T-helper 1 cell (primary cell): Measurements from ENCODE around the gene PRKN.

Experiments
- DNase-seq, 5 donors: peaks; one replicate each; pipeline ENCODE4 v3.0.0-alpha.2; 2012 to 2020

Gene PRKN

GRCh38 chr6:161459008-161459615, 1268.5 kb downstream of the PRKN start:
- DNase-seq: peak in 1 of 5 donors; percentile 16

- no peak for DNase-seq
Observed at GRCh38 chr6:161458201-161458951, 1269.2 kb downstream of the PRKN start.

- no peak for DNase-seq
Observed at GRCh38 chr6:161455848-161456247, 1271.7 kb downstream of the PRKN start.

- DNase-seq: no peak
Observed at GRCh38 chr6:161453558-161453957, 1274.0 kb downstream of the PRKN start.

GRCh38 chr6:161452241-161452640, 1275.3 kb downstream of the PRKN start:
- no peak for DNase-seq

DNA sequence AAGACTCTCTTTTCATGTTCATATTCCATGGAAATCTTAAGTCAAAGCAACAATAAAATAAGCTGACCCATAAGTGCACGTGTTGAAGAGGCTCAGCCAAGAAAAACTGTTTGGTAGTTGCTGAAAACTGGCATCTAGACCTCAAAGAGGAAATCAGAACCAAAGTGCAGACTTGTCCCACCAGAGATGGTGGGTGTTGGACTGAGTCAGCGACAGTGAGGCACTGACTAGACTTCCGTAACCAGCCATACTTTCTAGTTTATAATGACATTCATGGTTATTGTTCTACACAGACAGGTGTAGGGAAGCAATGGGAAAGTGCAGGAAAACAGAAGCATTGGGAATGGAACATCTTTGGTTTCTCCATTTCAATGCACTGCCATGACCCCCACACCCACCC, 1278.0 kb downstream of the PRKN start:
- DNase-seq: no peak

DNA sequence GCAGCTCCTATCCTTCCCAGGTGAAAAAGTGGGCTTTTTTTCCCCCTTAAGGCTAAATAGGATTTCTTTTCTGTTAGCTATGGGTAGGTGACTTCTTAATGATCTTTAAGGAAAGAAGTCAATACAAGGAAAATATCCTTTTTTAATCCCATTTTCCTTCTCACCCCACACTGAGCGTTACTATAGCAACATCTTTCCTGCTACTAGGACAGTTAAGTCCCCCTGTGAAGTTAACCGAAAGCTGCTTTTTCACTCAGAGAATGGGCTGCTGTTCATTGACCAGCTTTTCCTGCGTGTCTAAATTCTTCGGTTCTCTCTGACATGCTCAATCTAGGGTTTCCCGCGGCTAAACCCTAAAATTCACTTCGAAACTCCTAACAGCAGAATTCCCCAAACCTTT, 1280.6 kb downstream of the PRKN start:
- no peak for DNase-seq

GRCh38 chr6:161446296-161446925, 1281.2 kb downstream of the PRKN start:
- no peak for DNase-seq

DNA sequence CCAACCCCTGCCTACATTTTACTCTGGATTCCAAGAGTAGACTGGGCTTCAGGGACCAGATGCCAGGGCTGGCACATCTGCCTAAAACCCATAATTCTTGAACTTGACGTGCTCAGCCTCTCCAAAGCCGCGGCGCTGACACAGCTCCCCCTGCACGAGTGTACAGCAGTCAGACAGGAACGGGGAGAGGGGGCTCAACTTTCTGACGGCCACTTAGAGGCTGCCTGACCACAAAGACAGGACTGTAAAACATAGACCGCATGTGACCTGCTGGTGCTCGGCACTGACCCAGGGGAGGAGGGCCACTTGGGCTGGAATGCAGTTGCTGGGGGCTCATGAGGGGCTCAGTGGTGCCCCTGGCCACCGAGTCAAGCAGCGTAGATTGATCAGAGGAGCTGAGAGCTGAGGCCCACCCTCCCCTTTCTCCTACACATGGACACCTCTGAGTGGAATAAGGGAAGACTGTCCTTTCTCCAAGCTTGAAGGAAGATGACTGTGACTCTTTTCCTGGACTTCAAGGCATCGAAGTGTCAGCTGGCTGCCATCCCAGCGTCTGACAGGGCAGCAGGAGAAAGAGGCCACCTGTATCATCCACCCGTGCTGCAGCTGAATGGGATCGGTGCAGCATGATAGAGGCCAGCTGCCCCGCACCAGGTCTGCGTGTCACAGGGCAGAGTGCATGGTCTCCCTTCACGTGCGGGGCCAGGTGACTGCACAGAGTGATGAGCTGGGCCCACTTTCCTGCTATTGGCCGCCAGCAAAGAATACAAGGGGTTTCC, 1282.4 kb downstream of the PRKN start:
- DNase-seq: no peak

DNA sequence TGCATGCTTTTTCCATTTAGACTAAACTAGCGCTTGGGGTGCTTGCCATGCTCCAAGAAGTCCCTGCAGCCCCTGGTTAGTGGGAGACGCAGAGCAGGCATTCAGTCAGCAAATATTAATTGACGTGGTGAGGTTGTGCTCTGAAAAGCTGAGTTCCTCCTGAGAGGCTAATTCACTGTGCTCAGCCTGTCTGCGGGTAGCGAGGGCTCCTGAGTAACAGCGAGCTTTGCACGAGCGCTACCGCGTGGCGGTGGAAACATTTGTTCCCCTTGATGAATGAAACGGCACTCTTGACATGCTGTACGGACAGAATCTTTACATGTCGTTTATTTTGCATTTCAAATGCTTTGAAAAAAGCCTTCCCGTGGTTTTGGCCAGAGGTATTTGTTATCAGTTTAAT, 1283.1 kb downstream of the PRKN start:
- peak in 1 of 5 donors; percentile 6 for DNase-seq

DNA sequence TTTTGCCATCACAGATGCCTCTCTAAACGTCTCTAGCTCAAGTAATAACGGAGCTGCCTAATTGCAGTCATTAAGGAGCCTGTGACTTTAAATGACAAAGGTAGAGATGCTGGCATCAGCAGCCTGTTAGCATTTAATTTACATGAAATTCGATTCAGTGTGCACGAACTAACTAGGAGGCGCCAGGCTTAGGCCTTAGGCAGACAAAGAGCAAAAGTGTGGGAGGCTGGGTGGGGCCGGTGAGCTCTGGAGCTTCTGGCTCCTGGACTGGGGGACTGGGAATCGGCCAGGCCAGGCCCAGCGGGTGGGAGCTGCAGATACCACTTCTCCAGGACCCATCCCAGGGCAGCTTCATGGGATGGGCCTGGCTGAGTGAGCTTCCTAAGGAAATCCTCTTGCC, 1283.7 kb downstream of the PRKN start:
- DNase-seq: no peak

DNA sequence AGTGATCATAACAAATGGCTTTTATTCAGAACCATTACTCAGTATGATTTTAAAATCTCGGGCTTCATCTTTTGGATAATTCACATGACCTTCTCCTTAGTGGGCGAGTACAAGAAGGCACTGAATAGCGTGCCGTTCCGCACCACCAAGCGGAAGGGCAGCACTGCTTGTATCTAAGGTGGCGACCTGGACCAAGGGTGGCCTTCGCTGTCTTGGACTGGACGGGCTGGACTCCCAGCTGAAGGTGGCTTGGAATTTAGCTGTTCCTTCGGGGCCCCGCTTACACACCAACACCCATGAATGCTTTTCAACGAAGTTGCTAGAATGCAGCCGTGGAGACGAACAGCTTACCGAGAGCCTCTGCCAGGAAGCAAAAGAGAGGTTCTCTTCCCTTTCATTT, 1285.1 kb downstream of the PRKN start:
- no peak for DNase-seq

GRCh38 chr6:161440299-161440698, 1287.3 kb downstream of the PRKN start:
- DNase-seq: no peak

DNA sequence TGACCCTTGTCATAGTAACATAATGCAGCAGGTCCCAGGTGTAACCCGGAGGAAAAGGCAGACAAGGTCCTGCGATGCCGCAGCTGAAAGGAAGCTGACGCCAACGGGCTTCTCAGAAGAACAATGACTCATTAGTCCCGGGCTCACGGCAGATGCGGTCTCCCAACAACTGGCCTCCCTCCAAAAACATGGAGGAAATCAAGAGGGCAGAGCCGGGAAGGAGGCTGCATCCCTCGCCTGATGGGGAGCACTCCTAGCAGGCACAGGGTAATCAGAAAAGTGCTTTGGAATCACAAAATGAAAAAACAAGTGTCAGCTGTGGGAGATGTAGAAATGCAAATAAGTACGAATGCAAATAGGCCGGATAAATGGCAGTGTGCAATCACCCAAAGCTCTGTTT, 1288.5 kb downstream of the PRKN start:
- peak in 1 of 5 donors; percentile 10 for DNase-seq

DNA sequence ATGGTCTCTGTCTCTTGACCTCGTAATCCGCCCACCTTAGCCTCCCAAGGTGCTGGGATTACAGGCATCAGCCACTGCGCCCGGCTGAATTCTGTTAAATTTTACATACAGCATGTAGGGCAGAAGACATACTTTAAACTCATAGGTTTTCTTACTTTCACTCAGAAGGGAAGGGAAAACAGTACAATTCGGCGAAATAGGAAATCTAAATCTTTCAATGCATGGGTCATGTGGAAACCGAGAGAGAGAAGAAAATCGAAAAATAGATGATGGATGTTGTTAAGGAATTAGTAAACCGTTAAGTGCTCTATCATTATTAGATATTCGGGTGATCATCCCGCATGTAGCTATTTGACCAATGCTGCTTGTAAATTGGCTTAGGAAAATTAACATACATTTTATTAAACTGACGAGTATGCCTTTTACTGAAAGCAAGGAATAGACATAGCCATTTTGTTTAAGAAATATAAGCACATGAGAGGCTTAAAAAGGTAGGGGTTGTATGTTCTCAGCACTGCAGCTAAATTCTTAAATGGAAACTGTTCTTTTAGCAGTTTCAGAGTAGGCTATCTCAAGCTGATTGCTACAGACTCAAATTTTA, 1289.0 kb downstream of the PRKN start:
- no peak for DNase-seq

GRCh38 chr6:161437851-161438250, 1289.7 kb downstream of the PRKN start:
- DNase-seq: no peak

GRCh38 chr6:161436106-161436876, 1291.3 kb downstream of the PRKN start:
- DNase-seq: no peak

DNA sequence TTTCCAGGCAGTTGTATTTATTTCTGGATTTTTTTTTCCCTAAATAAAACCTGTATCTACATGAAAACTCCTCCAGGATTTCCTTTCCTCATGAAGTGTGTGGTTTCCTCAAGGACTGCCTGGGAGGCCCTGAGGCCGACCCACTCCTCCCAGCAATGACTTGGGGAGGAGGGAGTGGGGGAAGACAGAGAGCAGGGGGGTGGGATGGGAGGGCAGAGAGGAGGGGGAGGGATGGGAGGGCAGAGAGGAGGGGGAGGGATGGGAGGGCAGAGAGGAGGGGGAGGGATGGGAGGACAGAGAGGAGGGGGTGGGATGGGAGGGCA, 1291.9 kb downstream of the PRKN start:
- DNase-seq: no peak

GRCh38 chr6:161434921-161435747, 1292.4 kb downstream of the PRKN start:
- no peak for DNase-seq

DNA sequence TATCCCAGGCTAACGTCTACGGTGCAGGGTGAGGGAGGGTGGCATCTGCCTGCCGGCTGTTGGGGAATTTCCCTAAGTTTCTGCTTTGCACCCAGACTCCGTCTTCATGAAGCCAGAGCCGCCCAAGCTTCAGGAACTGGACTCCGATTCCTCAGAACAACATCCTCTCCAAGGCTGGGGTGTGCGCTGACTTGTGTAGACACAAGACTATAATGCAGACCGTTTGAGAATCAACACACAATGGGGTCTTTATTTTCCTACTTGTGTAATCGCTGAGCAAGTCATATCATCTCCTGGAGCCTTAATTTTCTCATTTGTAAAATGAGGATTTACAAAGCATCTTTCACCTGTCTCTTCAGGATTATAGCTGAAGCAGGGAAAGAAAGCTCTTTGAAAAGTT, 1293.2 kb downstream of the PRKN start:
- no peak for DNase-seq

- no peak for DNase-seq
Observed at GRCh38 chr6:161432546-161432945, 1295.0 kb downstream of the PRKN start.
